ENCODE data around the gene MEGF10.

Gene MEGF10

GRCh38 chr5:127375124-127375523, 84.5 kb downstream of the MEGF10 start:
- Histone ChIP-seq H3K36me3 (ENCODE audit: insufficient read depth, low read length) (no peaks in the 10 kb centered on the region), H3K27ac (ENCODE audit: low read length) (no peak overlapping the region), H2AFZ (ENCODE audit: low read depth, low read length) (no peak overlapping the region), H4K20me1 (ENCODE audit: insufficient read depth, low read length) (no peaks in the 10 kb centered on the region), H3K4me1 (ENCODE audit: insufficient read depth, low read length) (no peaks in the 10 kb centered on the region), H3K4me2 (ENCODE audit: insufficient read depth, low read length) (no peak overlapping the region), H3K9ac (ENCODE audit: low read depth, low read length) (no peak overlapping the region), H3K79me2 (ENCODE audit: insufficient read depth, low read length) (no peaks in the 10 kb centered on the region), H3K9me3 (ENCODE audit: insufficient read depth, low read length, severe bottlenecking) (no peaks in the 10 kb centered on the region), H3K4me3 (ENCODE audit: low read depth in 1 of 2, low read length in 2 of 2) (no peak overlapping the region), H3K27me3 (ENCODE audit: insufficient read depth, low read length, poor library complexity) (no peaks in the 10 kb centered on the region)
- TF ChIP-seq, protein P1, sequence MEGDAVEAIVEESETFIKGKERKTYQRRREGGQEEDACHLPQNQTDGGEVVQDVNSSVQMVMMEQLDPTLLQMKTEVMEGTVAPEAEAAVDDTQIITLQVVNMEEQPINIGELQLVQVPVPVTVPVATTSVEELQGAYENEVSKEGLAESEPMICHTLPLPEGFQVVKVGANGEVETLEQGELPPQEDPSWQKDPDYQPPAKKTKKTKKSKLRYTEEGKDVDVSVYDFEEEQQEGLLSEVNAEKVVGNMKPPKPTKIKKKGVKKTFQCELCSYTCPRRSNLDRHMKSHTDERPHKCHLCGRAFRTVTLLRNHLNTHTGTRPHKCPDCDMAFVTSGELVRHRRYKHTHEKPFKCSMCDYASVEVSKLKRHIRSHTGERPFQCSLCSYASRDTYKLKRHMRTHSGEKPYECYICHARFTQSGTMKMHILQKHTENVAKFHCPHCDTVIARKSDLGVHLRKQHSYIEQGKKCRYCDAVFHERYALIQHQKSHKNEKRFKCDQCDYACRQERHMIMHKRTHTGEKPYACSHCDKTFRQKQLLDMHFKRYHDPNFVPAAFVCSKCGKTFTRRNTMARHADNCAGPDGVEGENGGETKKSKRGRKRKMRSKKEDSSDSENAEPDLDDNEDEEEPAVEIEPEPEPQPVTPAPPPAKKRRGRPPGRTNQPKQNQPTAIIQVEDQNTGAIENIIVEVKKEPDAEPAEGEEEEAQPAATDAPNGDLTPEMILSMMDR (IDR thresholded peaks at IDR 0.05; ENCODE audit: borderline replicate concordance, extremely low read depth, low read length, poor library complexity, severe bottlenecking): no peak
- no peak for TF ChIP-seq EZH2 (IDR thresholded peaks at IDR 0.05; ENCODE audit: borderline replicate concordance, low read depth, low read length, severe bottlenecking)
- no peak for ATAC-seq (ENCODE audit: insufficient read depth, low read depth)
- DNase-seq: no peak

DNA sequence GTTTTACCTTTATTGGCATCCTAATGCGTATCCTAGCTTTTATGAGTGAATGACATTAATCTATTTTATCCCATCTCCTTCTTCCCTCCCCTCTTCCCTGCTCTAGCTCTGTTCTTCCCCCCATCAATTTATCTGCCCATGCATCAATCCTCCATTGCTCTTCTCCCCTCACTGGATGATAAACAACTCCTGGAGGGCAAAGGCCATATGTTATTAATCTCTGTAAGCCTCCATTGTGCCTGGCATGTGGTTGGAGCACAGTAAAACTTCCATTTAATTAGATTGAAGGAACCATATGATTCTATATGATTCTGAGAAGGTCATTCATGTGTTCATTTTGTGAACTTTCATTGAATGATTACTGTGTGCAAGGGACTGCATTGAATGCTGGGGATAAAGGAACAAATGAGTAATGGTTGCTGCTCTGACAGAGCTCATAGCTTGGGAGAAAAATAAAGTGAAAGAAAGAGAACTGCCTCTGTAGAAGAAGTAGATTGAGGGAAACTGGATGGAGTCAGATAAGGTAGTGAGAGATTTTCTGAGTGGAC, 85.0 kb downstream of the MEGF10 start:
- TF ChIP-seq, protein P1 (IDR thresholded peaks at IDR 0.05; ENCODE audit: borderline replicate concordance, extremely low read depth, low read length, poor library complexity, severe bottlenecking): no peak
- no peak for TF ChIP-seq EZH2 (IDR thresholded peaks at IDR 0.05; ENCODE audit: borderline replicate concordance, low read depth, low read length, severe bottlenecking)

GRCh38 chr5:127377651-127378050, 87.1 kb downstream of the MEGF10 start:
- no peaks in the 10 kb centered on the region for H3K4me1 ChIP-seq (ENCODE audit: insufficient read depth, low read length)
- DNase-seq: no peak
- no peaks in the 10 kb centered on the region for H3K27me3 ChIP-seq (ENCODE audit: insufficient read depth, low read length, poor library complexity)
- no peaks in the 10 kb centered on the region for H3K36me3 ChIP-seq (ENCODE audit: insufficient read depth, low read length)
- TF ChIP-seq EZH2 (IDR thresholded peaks at IDR 0.05; ENCODE audit: borderline replicate concordance, low read depth, low read length, severe bottlenecking): no peak
- no peak overlapping the region for H3K4me3 ChIP-seq (ENCODE audit: low read depth in 1 of 2, low read length in 2 of 2)
- no peak overlapping the region for H3K27ac ChIP-seq (ENCODE audit: low read length)
- no peaks in the 10 kb centered on the region for H4K20me1 ChIP-seq (ENCODE audit: insufficient read depth, low read length)
- no peak overlapping the region for H2AFZ ChIP-seq (ENCODE audit: low read depth, low read length)
- no peak overlapping the region for H3K4me2 ChIP-seq (ENCODE audit: insufficient read depth, low read length)
- no peaks in the 10 kb centered on the region for H3K9me3 ChIP-seq (ENCODE audit: insufficient read depth, low read length, severe bottlenecking)
- no peak overlapping the region for H3K9ac ChIP-seq (ENCODE audit: low read depth, low read length)
- no peak for ATAC-seq (ENCODE audit: insufficient read depth, low read depth)
- H3K79me2 ChIP-seq (ENCODE audit: insufficient read depth, low read length): no peaks in the 10 kb centered on the region

More for the DNA sequence above, 85.0 kb downstream of the MEGF10 start:
- Histone ChIP-seq H4K20me1 (ENCODE audit: insufficient read depth, low read length) (no peaks in the 10 kb centered on the region), H3K79me2 (ENCODE audit: insufficient read depth, low read length) (no peaks in the 10 kb centered on the region), H3K4me2 (ENCODE audit: insufficient read depth, low read length) (no peak overlapping the region), H3K27ac (ENCODE audit: low read length) (no peak overlapping the region), H3K4me3 (ENCODE audit: low read depth in 1 of 2, low read length in 2 of 2) (no peak overlapping the region), H3K9me3 (ENCODE audit: insufficient read depth, low read length, severe bottlenecking) (no peaks in the 10 kb centered on the region), H3K36me3 (ENCODE audit: insufficient read depth, low read length) (no peaks in the 10 kb centered on the region), H3K9ac (ENCODE audit: low read depth, low read length) (no peak overlapping the region), H3K4me1 (ENCODE audit: insufficient read depth, low read length) (no peaks in the 10 kb centered on the region), H2AFZ (ENCODE audit: low read depth, low read length) (no peak overlapping the region), H3K27me3 (ENCODE audit: insufficient read depth, low read length, poor library complexity) (no peaks in the 10 kb centered on the region)
- ATAC-seq (ENCODE audit: insufficient read depth, low read depth) (no peak), DNase-seq (no peak)

DNA sequence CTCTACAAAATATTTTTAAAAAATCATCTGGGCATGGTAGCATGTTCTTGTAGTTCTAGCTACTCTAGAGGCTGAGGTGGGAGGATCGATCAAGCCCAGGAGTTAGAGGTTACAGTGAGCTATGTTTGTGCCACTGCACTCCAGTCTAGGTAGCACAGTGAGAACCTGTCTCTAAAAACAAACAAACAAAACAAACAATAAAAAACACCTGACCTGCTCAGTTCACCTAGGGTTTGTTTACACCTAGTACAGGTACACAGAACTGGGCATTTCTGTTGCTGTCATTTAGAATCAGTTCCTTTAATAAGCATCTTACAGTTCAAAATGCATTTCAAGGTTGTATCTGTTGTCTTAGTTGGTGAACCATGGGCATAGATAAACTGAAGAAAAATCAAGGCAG, 95.3 kb downstream of the MEGF10 start:
- no peak overlapping the region for H3K4me3 ChIP-seq (ENCODE audit: low read depth in 1 of 2, low read length in 2 of 2)
- no peak overlapping the region for H3K27ac ChIP-seq (ENCODE audit: low read length)
- no peak for DNase-seq
- no peak overlapping the region for H3K4me2 ChIP-seq (ENCODE audit: insufficient read depth, low read length)
- no peak for ATAC-seq (ENCODE audit: insufficient read depth, low read depth)
- no peaks in the 10 kb centered on the region for H3K9me3 ChIP-seq (ENCODE audit: insufficient read depth, low read length, severe bottlenecking)
- H3K79me2 ChIP-seq (ENCODE audit: insufficient read depth, low read length): no peaks in the 10 kb centered on the region
- H4K20me1 ChIP-seq (ENCODE audit: insufficient read depth, low read length): no peaks in the 10 kb centered on the region
- TF ChIP-seq, protein P1 (IDR thresholded peaks at IDR 0.05; ENCODE audit: borderline replicate concordance, extremely low read depth, low read length, poor library complexity, severe bottlenecking): no peak
- no peak for TF ChIP-seq EZH2 (IDR thresholded peaks at IDR 0.05; ENCODE audit: borderline replicate concordance, low read depth, low read length, severe bottlenecking)
- H3K4me1 ChIP-seq (ENCODE audit: insufficient read depth, low read length): no peaks in the 10 kb centered on the region
- H3K9ac ChIP-seq (ENCODE audit: low read depth, low read length): no peak overlapping the region
- H3K36me3 ChIP-seq (ENCODE audit: insufficient read depth, low read length): no peaks in the 10 kb centered on the region
- H3K27me3 ChIP-seq (ENCODE audit: insufficient read depth, low read length, poor library complexity): no peaks in the 10 kb centered on the region
- H2AFZ ChIP-seq (ENCODE audit: low read depth, low read length): no peak overlapping the region
